ENCODE results near the gene OPRL1. TPM values are rescaled to one million over a fixed set of nuclear protein-coding genes. Genes with fewer than 3 reads are reported as not detected.
A peak's percentile ranks its signal among the peaks of the same experiment; 100 is the strongest.

Gene OPRL1
- polyA plus RNA-seq, 3 donors, result 7.0 to 9.0 (median 8.8) TPM

GRCh38 chr20:64038565-64039292 is 41.2 kb upstream of the OPRL1 start:
- Histone ChIP-seq H3K9ac (ENCODE audit: insufficient read depth, low read length, poor library complexity, severe bottlenecking) (peak overlapping the region; percentile 10), H3K79me2 (ENCODE audit: insufficient read depth, low read length) (no peaks in the 10 kb centered on the region), H4K20me1 (ENCODE audit: insufficient read depth, low read length) (no peaks in the 10 kb centered on the region), H3K27ac (ENCODE audit: low read depth in 1 of 2, low read length in 2 of 2) (no peak overlapping the region), H3K4me3 (replicated peaks in 1 of 3; ENCODE audit: low read depth in 2 of 3, low read length in 3 of 3) (peak overlapping the region; percentile 24 to 80 (median 31)), H3K4me1 (ENCODE audit: control insufficient read depth in 1 of 2, insufficient read depth in 2 of 2, low read length in 2 of 2) (peaks cover 24 to 40% of the 10 kb centered on the region in 2 donors), H3K27me3 (ENCODE audit: control insufficient read depth in 2 of 2, insufficient read depth in 2 of 2, low read length in 2 of 2) (peaks cover 24 to 56% of the 10 kb centered on the region in 2 donors), H3K36me3 (replicated peaks in 1 of 2; ENCODE audit: control insufficient read depth in 1 of 2, insufficient read depth in 2 of 2, low read length in 2 of 2) (peaks cover 2 to 17% of the 10 kb centered on the region in 2 donors), H2AFZ (ENCODE audit: insufficient read depth, low read depth, low read length, poor library complexity, severe bottlenecking) (peak overlapping the region; percentile 87), H3K4me2 (replicated peaks; ENCODE audit: extremely low read depth, low read length, poor library complexity, severe bottlenecking) (peak overlapping the region; percentile 76), H3K9me3 (replicated peaks in 1 of 2; ENCODE audit: control insufficient read depth in 1 of 2, insufficient read depth in 1 of 2, low read length in 2 of 2) (no peaks in the 10 kb centered on the region)
- WGBS (ENCODE audit: insufficient coverage), result under 1% methylated on average over 90 of the region's 91 CpGs
- peak; percentile 50 to 57 (median 55) for DNase-seq
- peaks cover 20% of the 10 kb centered on the region for H3K4me1 Mint-ChIP-seq
- H3K36me3 Mint-ChIP-seq, result peaks cover 9 to 13% of the 10 kb centered on the region in 2 donors
- no peak overlapping the region for H3K27ac Mint-ChIP-seq
- intact Hi-C loops (cut with micrococcal nuclease), result loop anchor here (2.0 kb wide), 1 partner anchor 82 kb away; no protein-coding TSS in a partner anchor
- peaks cover 59 to 77% (median 60%) of the 10 kb centered on the region in 3 donors for H3K27me3 Mint-ChIP-seq (ENCODE audit: low read depth in 3 of 3)
- peaks cover 0 to 4% (median 2%) of the 10 kb centered on the region in 7 donors for H3K9me3 Mint-ChIP-seq
- H3K4me3 Mint-ChIP-seq, result peak overlapping the region; percentile 71 to 86
- peak; percentile 81 for TF ChIP-seq CTCF (IDR thresholded peaks at IDR 0.05)

GRCh38 chr20:64039293-64040160 is 40.4 kb upstream of the OPRL1 start:
- no peaks in the 10 kb centered on the region for H4K20me1 ChIP-seq (ENCODE audit: insufficient read depth, low read length)
- peak overlapping the region; percentile 87 for H2AFZ ChIP-seq (ENCODE audit: insufficient read depth, low read depth, low read length, poor library complexity, severe bottlenecking)
- peaks cover 0 to 9% of the 10 kb centered on the region in 2 donors for H3K36me3 ChIP-seq (replicated peaks in 1 of 2; ENCODE audit: control insufficient read depth in 1 of 2, insufficient read depth in 2 of 2, low read length in 2 of 2)
- Mint-ChIP-seq H3K9me3 (peaks cover 0 to 4% (median 2%) of the 10 kb centered on the region in 7 donors), H3K27me3 (ENCODE audit: low read depth in 3 of 3) (peaks cover 64 to 79% (median 66%) of the 10 kb centered on the region in 3 donors), H3K27ac (no peak overlapping the region), H3K36me3 (peaks cover 4 to 5% of the 10 kb centered on the region in 2 donors), H3K4me1 (peaks cover 20% of the 10 kb centered on the region), H3K4me3 (peak overlapping the region; percentile 71 to 86)
- H3K4me2 ChIP-seq (replicated peaks; ENCODE audit: extremely low read depth, low read length, poor library complexity, severe bottlenecking), result peak overlapping the region; percentile 76
- DNase-seq, result no peak
- WGBS (ENCODE audit: insufficient coverage), result 6% methylated on average over 11 of the region's 17 CpGs
- intact Hi-C loops (cut with micrococcal nuclease), result loop anchor here (2.0 kb wide), 1 partner anchor 81 kb away; no protein-coding TSS in a partner anchor
- H3K4me1 ChIP-seq (ENCODE audit: control insufficient read depth in 1 of 2, insufficient read depth in 2 of 2, low read length in 2 of 2), result peaks cover 24 to 40% of the 10 kb centered on the region in 2 donors
- H3K27ac ChIP-seq (ENCODE audit: low read depth in 1 of 2, low read length in 2 of 2), result no peak overlapping the region
- no peaks in the 10 kb centered on the region for H3K79me2 ChIP-seq (ENCODE audit: insufficient read depth, low read length)
- peak overlapping the region in 2 of 3 experiments; percentile 24 to 80 for H3K4me3 ChIP-seq (replicated peaks in 1 of 3; ENCODE audit: low read depth in 2 of 3, low read length in 3 of 3)
- no peak for TF ChIP-seq CTCF (IDR thresholded peaks at IDR 0.05)
- H3K27me3 ChIP-seq (ENCODE audit: control insufficient read depth in 2 of 2, insufficient read depth in 2 of 2, low read length in 2 of 2), result peaks cover 24 to 56% of the 10 kb centered on the region in 2 donors
- peak overlapping the region; percentile 10 for H3K9ac ChIP-seq (ENCODE audit: insufficient read depth, low read length, poor library complexity, severe bottlenecking)
- no peaks in the 10 kb centered on the region for H3K9me3 ChIP-seq (replicated peaks in 1 of 2; ENCODE audit: control insufficient read depth in 1 of 2, insufficient read depth in 1 of 2, low read length in 2 of 2)

Data from CD14-positive monocyte (primary cell).